ENCODE data around the gene IKZF4. TPM values are rescaled to one million over a fixed set of nuclear protein-coding genes. Genes with fewer than 3 reads are reported as not detected.
"Not testable (repeated sequence)": the region's sequence is repeated elsewhere in the genome, so short reads cannot be mapped to it uniquely, and the experiment has no call there.

Gene IKZF4
- total and polyA plus RNA-seq, 8 donors, result 1.8 to 5.0 (median 3.1) TPM

GRCh38 chr12:55982319-55982936 lies 38.4 kb upstream of the IKZF4 start:
- intact Hi-C loops (cut with DNase I), result no loop called here
- Histone ChIP-seq H3K36me3 (peaks cover 2 to 16% (median 3%) of the 10 kb centered on the region in 3 donors), H3K4me1 (no peaks in the 10 kb centered on the region), H3K27ac (no peak overlapping the region), H3K4me3 (no peak overlapping the region), H3K9me3 (no peaks in the 10 kb centered on the region), H3K27me3 (no peaks in the 10 kb centered on the region)
- DNase-seq (no peak), FAIRE-seq (no peak), ATAC-seq (no peak)
- WGBS, 2 donors, result 70 to 75% methylated on average over 3 of the region's 3 CpGs
- no peak for TF ChIP-seq CTCF (IDR thresholded peaks at IDR 0.05)

GRCh38 chr12:55983232-55983842 lies 37.5 kb upstream of the IKZF4 start:
- FAIRE-seq (no peak), DNase-seq (no peak), ATAC-seq (no peak)
- H3K4me3 ChIP-seq, result no peak overlapping the region
- no peak for TF ChIP-seq CTCF (IDR thresholded peaks at IDR 0.05)
- no peaks in the 10 kb centered on the region for H3K4me1 ChIP-seq
- no peak overlapping the region for H3K27ac ChIP-seq
- 78 to 82% methylated on average over 4 of the region's 4 CpGs for WGBS, 2 donors
- intact Hi-C loops (cut with DNase I), result no loop called here
- peaks cover 2 to 17% (median 3%) of the 10 kb centered on the region in 3 donors for H3K36me3 ChIP-seq
- H3K9me3 ChIP-seq, result no peaks in the 10 kb centered on the region
- no peaks in the 10 kb centered on the region for H3K27me3 ChIP-seq

- intact Hi-C loops (cut with DNase I), result no loop called here
These were observed 36.0 kb upstream of the IKZF4 start for GRCh38 chr12:55984861-55985260.

GRCh38 chr12:55985341-55985740 lies 35.5 kb upstream of the IKZF4 start:
- ATAC-seq, result no peak
- FAIRE-seq, result no peak
- TF ChIP-seq CTCF (IDR thresholded peaks at IDR 0.05), result no peak
- intact Hi-C loops (cut with DNase I), result no loop called here
- Histone ChIP-seq H3K36me3 (peaks cover 2 to 32% (median 6%) of the 10 kb centered on the region in 3 donors), H3K27me3 (no peaks in the 10 kb centered on the region), H3K27ac (no peak overlapping the region), H3K4me1 (no peaks in the 10 kb centered on the region), H3K4me3 (no peak overlapping the region), H3K9me3 (no peaks in the 10 kb centered on the region)
- WGBS, 2 donors, result 81 to 83% methylated on average over 4 of the region's 4 CpGs
- no peak for DNase-seq

More at GRCh38 chr12:55984861-55985260, 36.0 kb upstream of the IKZF4 start:
- TF ChIP-seq CTCF (IDR thresholded peaks at IDR 0.05), result no peak
- ATAC-seq, result no peak
- FAIRE-seq, result no peak
- Histone ChIP-seq H3K36me3 (peaks cover 2 to 27% (median 5%) of the 10 kb centered on the region in 3 donors), H3K4me3 (no peak overlapping the region), H3K9me3 (no peaks in the 10 kb centered on the region), H3K27me3 (no peaks in the 10 kb centered on the region), H3K27ac (no peak overlapping the region), H3K4me1 (no peaks in the 10 kb centered on the region)
- no peak for DNase-seq
- 56 to 60% methylated on average over 2 of the region's 2 CpGs for WGBS, 2 donors

GRCh38 chr12:55985976-55986375 lies 34.9 kb upstream of the IKZF4 start:
- H3K27ac ChIP-seq; H3K4me3 ChIP-seq; ATAC-seq; FAIRE-seq; intact Hi-C loops (cut with DNase I); H3K9me3 ChIP-seq; H3K27me3 ChIP-seq; H3K4me1 ChIP-seq; DNase-seq: not testable (repeated sequence)
- H3K36me3 ChIP-seq, result peaks cover 5 to 38% (median 13%) of the 10 kb centered on the region in 3 donors
- WGBS, 2 donors, result 93 to 96% methylated on average over 7 of the region's 7 CpGs

Measured in pancreas (tissue), 10 donors.